Small intestine (tissue), 7 donors: ENCODE data around the gene CENPM. TPM values are rescaled to one million over a fixed set of nuclear protein-coding genes. Genes with fewer than 3 reads are reported as not detected.
"Not testable (repeated sequence)": the region's sequence is repeated elsewhere in the genome, so short reads cannot be mapped to it uniquely, and the experiment has no call there.

Experiments
- DNase-seq, 2 donors: peaks; one replicate each; pipeline versions ENCODE4 v3.0.0 to v3.0.0-alpha.2; 2013
- FAIRE-seq: peaks from 2 replicates; lab custom pipeline; 2012; peaks lifted over from hg19 to GRCh38; lab: Jason Lieb, UNC
- H3K27ac ChIP-seq, 3 donors: one replicate each; pipeline ENCODE4 v1.5.1; 2013; ENCODE audit warnings: low read length in 2 of 3, mild to moderate bottlenecking in 2 of 3, control low read depth in 1 of 3, inconsistent platforms in 1 of 3, low read depth in 1 of 3, moderate library complexity in 1 of 3
- H3K27me3 ChIP-seq, 3 donors: one replicate each; pipeline ENCODE4 v1.6.1; 2013; ENCODE audit warnings: low read length in 3 of 3, inconsistent platforms in 1 of 3; ENCODE audit not compliant: control insufficient read depth in 3 of 3, insufficient read depth in 3 of 3
- H3K36me3 ChIP-seq, 3 donors: one replicate each; pipeline ENCODE4 v1.6.1; 2013; ENCODE audit warnings: low read length in 3 of 3, inconsistent platforms in 1 of 3, low read depth in 1 of 3, mild to moderate bottlenecking in 1 of 3, moderate library complexity in 1 of 3; ENCODE audit not compliant: control insufficient read depth in 3 of 3, insufficient read depth in 2 of 3
- H3K4me1 ChIP-seq, 3 donors: one replicate each; pipeline ENCODE4 v1.6.1; 2013; ENCODE audit warnings: low read length in 2 of 3, inconsistent platforms in 1 of 3, low read depth in 1 of 3, mild to moderate bottlenecking in 1 of 3, moderate library complexity in 1 of 3; ENCODE audit not compliant: control insufficient read depth in 3 of 3, insufficient read depth in 2 of 3
- H3K4me3 ChIP-seq, 3 donors: one replicate each; pipeline ENCODE4 v1.5.1; 2013; ENCODE audit warnings: low read length in 3 of 3, control low read depth in 1 of 3, inconsistent platforms in 1 of 3, low read depth in 1 of 3, mild to moderate bottlenecking in 1 of 3, moderate library complexity in 1 of 3
- H3K9me3 ChIP-seq, 2 donors: one replicate each; pipeline ENCODE4 v1.6.1; 2013; ENCODE audit warnings: low read depth in 1 of 2, low read length in 1 of 2; ENCODE audit not compliant: control insufficient read depth in 2 of 2, insufficient read depth in 1 of 2
- WGBS, 3 donors: extraction: QIAGEN DNeasy Blood & Tissue Kit; methylation state at CpG; one replicate each; pipeline ENCODE4 v1.1.7; 2013; 5-methylcytosine and 5-hydroxymethylcytosine counted together
- polyA plus RNA-seq, 4 donors: library from polyadenylated mRNA; stranded (reverse) in 3 of 4; unstranded in 1 of 4; fragments of 200-250 nt in 3 of 4; fragments of 120-200 nt in 1 of 4; gene quantifications; one replicate each; pipeline versions ENCODE4 v1.2.1 to v1.2.3, GENCODE V29; 2013
- donor health status: healthy with polysubstance abuse.
- donor health status: control.
- donor health status: control.
- donor health status: Bipolar disorder and iron deficiency.
- donor health status: healthy.

CENPM gene
- polyA plus RNA-seq, 4 donors, result 2.2 to 42.0 (median 8.0) TPM

GRCh38 chr22:41957941-41958556 lies 11.1 kb upstream of the CENPM start:
- WGBS, 3 donors, result 39 to 59% (median 44%) methylated on average over 20 to 23 of the region's 23 CpGs
- DNase-seq, result no peak
- no peak for FAIRE-seq

GRCh38 chr22:41952713-41953112 lies 5.8 kb upstream of the CENPM start:
- Histone ChIP-seq H3K9me3 (no peaks in the 10 kb centered on the region), H3K27me3 (no peaks in the 10 kb centered on the region), H3K4me3 (no peak overlapping the region), H3K27ac (no peak overlapping the region), H3K4me1 (peaks cover 0 to 2% (median 0%) of the 10 kb centered on the region in 3 donors), H3K36me3 (no peaks in the 10 kb centered on the region)
- DNase-seq (no peak), FAIRE-seq (no peak)
- WGBS, 3 donors, result 94 to 96% (median 95%) methylated on average over 2 of the region's 2 CpGs

More at GRCh38 chr22:41957941-41958556, 11.1 kb upstream of the CENPM start:
- no peaks in the 10 kb centered on the region for H3K9me3 ChIP-seq
- peaks cover 0 to 5% (median 0%) of the 10 kb centered on the region in 3 donors for H3K4me1 ChIP-seq
- H3K27ac ChIP-seq, result no peak overlapping the region
- no peaks in the 10 kb centered on the region for H3K36me3 ChIP-seq
- H3K27me3 ChIP-seq, result peaks cover 0 to 3% (median 0%) of the 10 kb centered on the region in 3 donors
- peak overlapping the region in 2 of 3 donors; percentile 15 to 21 for H3K4me3 ChIP-seq

- no peaks in the 10 kb centered on the region for H3K36me3 ChIP-seq
- no peak within 1 kb of the TSS for H3K27ac ChIP-seq
- no peak within 1 kb of the TSS for H3K4me3 ChIP-seq
- H3K4me1 ChIP-seq, result peaks cover 0 to 4% (median 0%) of the 10 kb centered on the region in 3 donors
- no peaks in the 10 kb centered on the region for H3K27me3 ChIP-seq
- DNase-seq (no peak), FAIRE-seq (no peak)
- H3K9me3 ChIP-seq, result no peaks in the 10 kb centered on the region
- 67 to 70% (median 68%) methylated on average over 16 of the region's 16 CpGs for WGBS, 3 donors
Observed at GRCh38 chr22:41951898-41952474, 5.0 kb upstream of the CENPM start, which contains the start of gene SMIM45. SMIM45 (plus strand) TSS chr22:41952150.

DNA sequence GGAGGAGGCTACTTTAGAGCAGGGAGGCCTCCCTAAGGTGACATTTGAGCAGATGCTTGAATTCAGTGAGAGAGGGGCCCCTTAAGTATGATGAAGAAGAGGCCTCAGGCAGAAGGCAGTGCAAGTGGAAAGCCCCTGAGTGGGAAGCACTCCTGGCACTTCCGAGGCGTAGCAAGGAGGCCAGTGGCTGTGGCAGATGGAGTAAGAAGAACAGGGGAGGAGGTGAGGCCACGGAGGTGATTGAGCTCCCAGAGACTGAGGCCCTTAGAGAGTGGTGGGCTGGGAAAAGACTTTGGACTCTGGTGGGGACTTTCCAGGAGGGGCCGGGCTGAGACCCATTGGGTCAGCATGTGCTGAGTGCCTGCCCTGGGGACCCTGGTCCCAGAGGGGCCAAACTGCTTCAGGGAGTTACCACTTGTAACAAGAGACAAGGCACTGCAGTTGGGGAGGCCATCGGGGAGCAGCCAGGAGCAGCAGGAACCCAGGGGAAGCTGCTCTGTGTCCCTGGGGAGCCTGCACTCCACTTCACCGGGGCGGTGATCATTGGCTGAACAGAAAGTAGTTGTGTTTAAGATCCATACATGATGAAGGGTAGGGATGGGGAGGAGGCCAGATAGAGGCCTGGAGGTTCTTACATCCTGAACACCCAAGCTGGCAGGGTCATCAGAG lies 2.5 kb upstream of the CENPM start:
- FAIRE-seq (no peak), DNase-seq (no peak)
- Histone ChIP-seq H3K4me3 (no peak overlapping the region), H3K27ac (no peak overlapping the region), H3K4me1 (peaks cover 0 to 14% (median 0%) of the 10 kb centered on the region in 3 donors), H3K36me3 (peaks cover 0 to 5% (median 0%) of the 10 kb centered on the region in 3 donors), H3K9me3 (no peaks in the 10 kb centered on the region), H3K27me3 (no peaks in the 10 kb centered on the region)
- WGBS, 3 donors, result 83 to 96% (median 86%) methylated on average over 7 of the region's 7 CpGs

DNA sequence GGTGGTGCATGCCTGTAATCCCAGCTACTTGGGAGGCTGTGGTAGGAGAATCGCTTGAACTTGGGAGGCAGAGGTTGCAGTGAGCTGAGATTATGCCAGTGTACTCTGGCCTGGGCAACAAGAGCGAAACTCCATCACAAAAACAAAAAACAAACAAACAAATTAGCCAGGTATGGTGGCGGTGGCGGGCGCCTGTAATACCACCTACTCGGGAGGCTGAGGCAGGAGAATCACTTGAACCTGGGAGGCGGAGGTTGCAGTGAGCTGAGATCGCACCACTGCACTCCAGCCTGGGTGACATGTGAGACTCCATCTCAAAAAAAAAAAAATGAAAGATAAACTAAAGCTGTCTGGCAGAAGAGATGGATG lies 2.0 kb upstream of the CENPM start:
- not testable (repeated sequence) for H3K9me3 ChIP-seq, FAIRE-seq, H3K27me3 ChIP-seq, DNase-seq, H3K36me3 ChIP-seq, H3K4me3 ChIP-seq, H3K27ac ChIP-seq
- peaks cover 0 to 14% (median 0%) of the 10 kb centered on the region in 3 donors for H3K4me1 ChIP-seq
- 87 to 98% (median 87%) methylated on average over 8 of the region's 8 CpGs for WGBS, 3 donors

DNA sequence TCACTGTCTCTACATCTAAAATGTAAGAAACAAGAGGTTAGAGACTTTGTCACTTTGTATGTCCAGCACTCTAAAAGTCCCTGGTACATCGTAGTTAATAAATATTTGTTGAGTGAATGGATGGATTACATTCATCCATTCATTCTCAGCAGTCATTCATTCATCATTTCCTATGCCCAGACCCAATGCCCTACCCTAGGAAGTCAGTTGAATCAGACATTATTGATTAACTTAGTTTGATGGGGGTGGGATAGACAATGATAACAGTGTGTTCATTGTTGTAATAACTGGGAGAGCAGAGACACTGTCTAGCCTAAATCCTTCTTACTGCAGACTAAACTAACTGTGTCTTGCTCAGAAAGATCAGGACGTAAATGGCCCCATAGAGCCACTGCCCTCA lies 1.2 kb upstream of the CENPM start:
- WGBS, 3 donors, result 89 to 94% (median 92%) methylated on average over 2 of the region's 2 CpGs
- no peak for FAIRE-seq

DNA sequence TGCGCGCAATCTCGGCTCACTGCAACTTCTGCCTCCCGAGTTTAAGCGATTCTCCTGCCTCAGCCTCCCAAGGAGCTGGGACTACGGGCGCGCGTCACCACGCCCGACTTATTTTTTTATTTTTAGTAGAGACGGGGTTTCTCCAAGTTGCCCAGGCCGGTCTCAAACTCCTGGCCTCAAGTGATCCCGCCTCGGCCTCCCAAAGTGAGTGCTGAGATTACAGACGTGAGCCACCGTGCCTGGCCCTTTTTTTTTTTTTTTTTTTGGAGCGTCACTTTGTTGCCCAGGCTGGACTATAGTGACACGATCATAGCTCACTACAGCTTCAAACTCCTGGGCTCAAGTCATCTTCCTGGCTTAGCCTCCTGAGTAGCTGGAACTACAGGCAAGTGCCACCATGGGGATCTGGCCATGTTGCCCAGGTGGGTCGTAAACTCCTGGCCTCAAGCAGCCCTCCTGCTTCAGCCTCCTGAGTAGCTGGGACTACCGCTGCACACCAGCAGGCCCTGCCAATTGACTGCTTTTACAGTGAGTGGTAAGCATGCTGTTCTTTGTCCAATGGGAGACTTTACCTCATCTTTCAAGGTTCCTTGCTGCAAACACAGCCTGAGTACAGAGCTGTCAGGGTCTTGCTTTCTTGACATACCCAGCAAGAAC lies 600 bp upstream of the CENPM start:
- no peak overlapping the region for H3K27ac ChIP-seq
- FAIRE-seq, result no peak

More for the DNA sequence above, 1.2 kb upstream of the CENPM start:
- no peak overlapping the region for H3K27ac ChIP-seq
- no peaks in the 10 kb centered on the region for H3K27me3 ChIP-seq
- DNase-seq, result no peak
- peaks cover 0 to 9% (median 0%) of the 10 kb centered on the region in 3 donors for H3K36me3 ChIP-seq
- no peak overlapping the region for H3K4me3 ChIP-seq
- no peaks in the 10 kb centered on the region for H3K9me3 ChIP-seq
- peaks cover 0 to 14% (median 0%) of the 10 kb centered on the region in 3 donors for H3K4me1 ChIP-seq

GRCh38 chr22:41943661-41944209 lies 3.2 kb downstream of the CENPM start:
- FAIRE-seq (no peak), DNase-seq (peak in 1 of 2 donors; percentile 62)
- peaks cover 0 to 4% of the 10 kb centered on the region in 2 donors for H3K9me3 ChIP-seq
- WGBS, 3 donors, result 37 to 58% (median 45%) methylated on average over 9 of the region's 9 CpGs
- H3K27me3 ChIP-seq, result no peaks in the 10 kb centered on the region
- H3K27ac ChIP-seq, result no peak overlapping the region
- peaks cover 0 to 43% (median 0%) of the 10 kb centered on the region in 3 donors for H3K36me3 ChIP-seq
- H3K4me1 ChIP-seq, result peaks cover 0 to 18% (median 0%) of the 10 kb centered on the region in 3 donors
- no peak overlapping the region for H3K4me3 ChIP-seq

More for the DNA sequence above, 600 bp upstream of the CENPM start:
- 70 to 74% (median 72%) methylated on average over 21 of the region's 21 CpGs for WGBS, 3 donors
- no peaks in the 10 kb centered on the region for H3K27me3 ChIP-seq
- H3K4me3 ChIP-seq, result peak overlapping the region in 1 of 3 donors; percentile 83
- H3K4me1 ChIP-seq, result peaks cover 0 to 14% (median 0%) of the 10 kb centered on the region in 3 donors
- DNase-seq, result no peak
- H3K9me3 ChIP-seq, result no peaks in the 10 kb centered on the region
- H3K36me3 ChIP-seq, result peaks cover 0 to 12% (median 0%) of the 10 kb centered on the region in 3 donors
